GM18517 (cell line): Measurements from ENCODE around the gene SSU72.

Experiments
- ATAC-seq: cut with Tn5 transposase; IDR thresholded peaks from one replicate; pipeline ENCODE4 v1.9.1; 2021; ENCODE audit warnings: mild to moderate bottlenecking, moderate library complexity; ENCODE audit not compliant: unreplicated experiment

SSU72 gene

DNA sequence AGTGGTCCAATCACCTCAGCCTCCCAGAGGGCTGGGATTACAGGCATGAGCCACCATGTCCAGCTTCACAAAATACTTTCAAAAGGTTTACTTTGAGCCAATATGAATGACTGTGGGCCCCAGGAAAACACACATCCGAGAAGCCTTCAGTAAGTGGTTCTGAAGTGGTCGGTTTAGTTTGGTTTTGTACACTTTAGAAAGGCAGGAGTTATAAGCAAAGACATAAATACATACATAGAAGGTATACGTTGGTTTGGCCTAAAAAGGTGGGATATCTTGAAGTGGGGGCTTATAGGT, 37.4 kb upstream of the SSU72 start:
- ATAC-seq: no peak

DNA sequence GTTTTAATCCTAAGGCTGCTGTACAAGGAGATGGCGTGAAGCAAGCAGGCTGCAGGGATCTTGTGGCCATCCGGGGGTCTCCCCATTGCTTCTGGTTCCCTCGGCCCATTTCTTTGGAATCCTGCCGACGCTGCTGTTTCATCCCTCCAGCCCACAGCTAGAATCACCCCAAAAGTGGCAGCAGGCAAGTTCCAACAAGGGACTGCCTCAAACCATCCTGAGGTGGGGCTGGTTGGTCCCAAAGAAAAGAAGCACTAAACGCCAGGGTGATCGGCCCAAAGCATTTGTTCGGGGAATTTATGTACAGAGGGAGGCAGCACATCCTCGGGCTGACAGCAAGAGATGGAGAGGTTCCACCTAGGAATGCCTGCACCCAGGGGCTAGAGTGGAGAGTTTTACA, 36.1 kb upstream of the SSU72 start:
- ATAC-seq: no peak

- no peak for ATAC-seq
Measured at GRCh38 chr1:1609822-1610485, 35.3 kb upstream of the SSU72 start.

DNA sequence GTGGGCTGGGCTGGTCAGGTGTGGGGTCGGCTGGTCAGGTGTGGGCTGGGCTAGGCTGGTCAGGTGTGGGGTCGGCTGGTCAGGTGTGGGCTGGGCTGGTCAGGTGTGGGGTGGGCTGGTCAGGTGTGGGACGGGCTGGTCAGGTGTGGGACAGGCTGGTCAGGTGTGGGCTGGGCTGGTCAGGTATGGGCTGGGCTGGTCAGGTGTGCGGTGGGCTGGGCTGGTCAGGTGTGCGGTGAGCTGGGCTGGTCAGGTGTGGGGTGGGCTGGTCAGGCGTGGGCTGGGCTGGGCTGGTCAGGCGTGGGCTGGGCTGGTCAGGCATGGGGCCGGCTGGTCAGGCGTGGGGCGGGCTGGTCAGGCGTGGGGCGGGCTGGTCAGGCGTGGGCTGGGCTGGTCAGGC, 31.6 kb upstream of the SSU72 start:
- no peak for ATAC-seq

DNA sequence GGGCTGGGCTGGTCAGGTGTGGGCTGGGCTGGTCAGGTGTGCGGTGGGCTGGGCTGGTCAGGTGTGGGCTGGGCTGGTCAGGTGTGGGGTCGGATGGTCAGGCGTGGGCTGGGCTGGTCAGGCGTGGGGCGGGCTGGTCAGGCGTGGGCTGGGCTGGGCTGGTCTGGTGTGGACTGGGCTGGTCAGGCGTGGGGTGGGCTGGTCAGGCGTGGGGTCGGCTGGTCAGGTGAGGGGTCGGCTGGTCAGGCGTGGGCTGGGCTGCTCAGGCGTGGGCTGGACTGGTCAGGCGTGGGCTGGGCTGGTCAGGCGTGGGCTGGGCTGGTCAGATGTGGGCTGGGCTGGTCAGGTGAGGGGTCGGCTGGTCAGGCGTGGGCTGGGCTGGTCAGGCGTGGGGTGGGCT, 31.1 kb upstream of the SSU72 start:
- no peak for ATAC-seq

GRCh38 chr1:1605034-1605591, 30.4 kb upstream of the SSU72 start:
- no peak for ATAC-seq

GRCh38 chr1:1604374-1605033, 29.8 kb upstream of the SSU72 start:
- no peak for ATAC-seq

DNA sequence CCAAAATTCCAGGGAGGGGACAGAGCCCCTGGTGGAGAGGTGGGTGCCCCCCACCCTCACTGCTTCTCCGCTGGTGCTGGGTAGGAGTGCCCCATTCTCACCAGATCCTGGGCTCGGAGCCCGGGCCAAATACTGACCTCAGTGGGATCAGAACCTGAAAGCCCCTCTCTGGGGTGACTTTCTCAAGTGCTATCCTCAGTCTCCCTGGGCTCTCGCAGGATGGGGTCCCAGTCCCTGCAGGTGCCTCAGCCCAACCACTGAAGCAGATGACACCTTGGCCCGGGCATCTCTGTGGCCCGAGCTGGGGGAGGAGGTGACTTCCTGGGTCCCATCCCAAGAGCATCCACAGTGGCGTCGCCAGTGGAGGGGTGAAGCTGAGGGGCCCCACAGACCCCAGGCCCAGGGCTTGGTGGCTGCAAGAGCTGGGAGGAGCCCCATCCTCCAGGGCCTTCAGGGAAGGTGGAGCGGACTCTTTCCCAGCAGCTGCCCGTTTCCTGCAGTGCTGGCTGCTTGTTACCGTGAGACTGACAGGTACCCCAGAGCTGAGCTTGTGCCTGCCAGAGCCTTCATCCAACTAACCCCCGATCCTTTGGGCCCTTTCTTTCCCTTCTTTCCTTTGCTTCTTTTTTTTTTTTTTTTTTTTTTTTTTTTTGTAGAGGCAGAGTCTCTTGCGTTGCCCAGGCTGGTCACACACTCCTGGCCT, 29.2 kb upstream of the SSU72 start:
- no peak for ATAC-seq

GRCh38 chr1:1602968-1603506, 28.4 kb upstream of the SSU72 start:
- ATAC-seq: no peak

- no peak for ATAC-seq
Measured at GRCh38 chr1:1602304-1602967, 27.8 kb upstream of the SSU72 start.

- no peak for ATAC-seq
Measured at GRCh38 chr1:1601564-1602303, 27.1 kb upstream of the SSU72 start.

DNA sequence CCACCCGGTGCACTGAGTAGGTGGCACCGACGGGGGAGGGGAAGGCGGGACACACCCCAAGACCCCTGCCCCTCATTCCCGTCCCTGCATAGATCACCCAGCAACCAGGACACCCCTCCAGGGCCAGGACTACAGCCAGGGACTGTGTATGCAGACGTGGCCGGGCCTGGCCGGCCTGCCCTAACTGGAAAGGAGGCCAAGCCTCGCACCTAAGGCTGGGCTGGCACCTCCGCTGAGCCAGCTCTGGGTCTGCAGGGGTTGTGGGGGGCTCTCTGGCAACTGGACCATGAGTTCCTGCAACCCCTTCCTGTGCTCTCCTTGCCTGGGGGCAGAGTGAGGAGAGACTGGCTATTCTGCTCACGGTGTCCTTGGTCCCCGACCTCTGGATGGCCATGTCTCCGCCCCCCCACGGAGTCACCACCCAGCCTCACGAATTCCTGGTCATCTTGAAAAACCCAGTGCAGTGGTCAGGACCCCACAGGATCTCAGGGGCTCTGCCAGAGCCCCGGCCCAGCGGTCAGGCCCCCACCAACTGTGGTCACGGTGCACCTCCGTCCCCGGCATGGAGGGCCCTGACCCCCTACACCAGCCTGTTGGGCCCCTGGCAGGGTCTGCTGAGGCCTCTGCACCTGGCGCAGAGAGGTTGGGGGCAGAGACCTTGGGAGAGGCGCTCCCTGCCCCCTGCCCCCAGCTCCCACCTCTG, 26.3 kb upstream of the SSU72 start:
- ATAC-seq: no peak

DNA sequence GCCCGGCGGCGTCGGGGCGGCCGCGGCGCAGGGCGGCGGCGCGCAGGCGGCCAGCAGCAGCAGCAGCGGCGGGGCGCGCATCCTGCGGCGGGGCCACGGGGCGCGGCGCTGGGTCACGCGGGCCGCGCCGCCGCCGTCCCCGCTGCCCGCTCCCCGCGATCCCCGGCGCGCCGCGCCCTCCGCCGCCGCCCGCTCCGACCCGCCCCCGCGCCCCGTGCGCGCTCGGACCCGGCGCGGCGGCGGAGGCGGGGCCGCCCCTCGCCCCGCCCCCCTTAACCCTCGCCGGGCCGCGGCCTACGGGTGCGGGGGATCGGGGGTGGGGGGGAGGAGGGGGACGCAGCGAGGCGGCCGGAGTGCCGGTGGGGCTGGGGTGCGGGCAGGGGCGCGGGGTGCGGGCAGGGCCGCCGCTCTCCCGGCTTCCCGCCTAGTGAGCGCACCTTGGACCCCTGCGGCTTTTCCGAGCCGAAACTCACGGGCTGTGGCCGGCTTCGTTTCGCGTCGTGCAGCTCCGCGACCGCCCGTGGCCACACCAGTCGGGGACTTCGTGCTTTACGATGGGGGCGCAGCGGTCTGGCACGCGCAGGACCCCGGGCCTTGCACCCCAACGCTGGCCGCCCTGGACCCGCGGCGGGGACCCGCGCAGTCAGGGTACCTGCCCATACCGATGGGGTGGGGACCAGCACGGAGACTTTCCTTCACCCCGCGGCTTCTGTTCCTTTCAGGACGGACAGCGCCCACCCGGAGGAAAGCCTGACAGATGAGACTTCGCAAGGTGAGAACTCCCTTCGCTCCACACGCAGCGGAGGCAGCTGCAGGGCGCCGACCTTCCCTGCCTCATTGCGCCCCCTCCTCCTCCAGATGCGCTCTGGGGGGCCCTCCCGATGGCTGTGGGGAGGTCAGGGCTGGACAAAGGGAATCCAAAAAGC, 25.5 kb upstream of the SSU72 start, which contains the start of gene FNDC10:
TSS of gene FNDC10 (minus strand) at position 201 of the 926 bp plus-strand sequence. CDS start at position 81, 120 bp downstream.
- no peak for ATAC-seq

- ATAC-seq: no peak
Measured at GRCh38 chr1:1599030-1599934, 24.6 kb upstream of the SSU72 start.

GRCh38 chr1:1598720-1599029, 24.0 kb upstream of the SSU72 start:
- no peak for ATAC-seq

- no peak for ATAC-seq
Measured at GRCh38 chr1:1598051-1598719, 23.5 kb upstream of the SSU72 start.

DNA sequence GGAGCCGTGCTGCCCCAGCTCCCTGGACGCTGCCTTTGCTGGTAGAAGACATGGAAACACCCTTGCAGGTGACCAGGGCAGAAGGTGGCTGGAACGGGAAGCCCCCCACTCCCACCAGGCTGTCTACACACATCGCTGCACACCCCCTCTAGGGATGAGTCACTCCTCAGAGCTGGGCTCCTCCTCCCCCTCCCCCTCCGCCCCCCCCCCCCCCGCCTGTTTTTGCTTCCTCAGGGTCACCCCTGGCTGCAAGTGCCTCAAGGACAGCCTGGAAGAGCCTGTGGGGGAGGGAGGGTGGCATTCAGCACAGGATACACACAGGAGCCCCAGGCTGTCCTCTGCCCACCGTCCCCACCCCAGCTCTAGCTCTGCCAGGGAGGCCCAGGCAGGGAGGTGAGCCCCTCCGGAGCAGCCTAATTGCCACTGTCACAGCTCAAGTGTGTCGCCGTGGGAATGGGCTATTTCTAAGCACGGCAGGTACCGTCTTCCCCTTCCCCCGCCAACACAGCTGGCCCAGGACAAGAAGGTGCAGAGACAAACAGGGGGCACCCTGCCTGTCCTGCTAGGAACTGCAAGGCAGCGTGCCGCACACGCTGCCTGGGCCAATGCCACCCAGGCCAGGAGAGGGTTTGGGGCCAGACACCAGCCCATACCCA, 22.7 kb upstream of the SSU72 start:
- ATAC-seq: no peak
